Activated naive CD4-positive, alpha-beta T cell treated with anti-CD3 and anti-CD28 coated beads, Interleukin-2, amount 50 U/mL, for 16 hours (primary cell): Measurements from ENCODE around the gene MDM2.
"Not testable (repeated sequence)": the region's sequence is repeated elsewhere in the genome, so short reads cannot be mapped to it uniquely, and the experiment has no call there.

ENCODE experiments used
- DNase-seq: peaks from one replicate; pipeline ENCODE4 v3.0.0-alpha.2; 2020

Gene MDM2

DNA sequence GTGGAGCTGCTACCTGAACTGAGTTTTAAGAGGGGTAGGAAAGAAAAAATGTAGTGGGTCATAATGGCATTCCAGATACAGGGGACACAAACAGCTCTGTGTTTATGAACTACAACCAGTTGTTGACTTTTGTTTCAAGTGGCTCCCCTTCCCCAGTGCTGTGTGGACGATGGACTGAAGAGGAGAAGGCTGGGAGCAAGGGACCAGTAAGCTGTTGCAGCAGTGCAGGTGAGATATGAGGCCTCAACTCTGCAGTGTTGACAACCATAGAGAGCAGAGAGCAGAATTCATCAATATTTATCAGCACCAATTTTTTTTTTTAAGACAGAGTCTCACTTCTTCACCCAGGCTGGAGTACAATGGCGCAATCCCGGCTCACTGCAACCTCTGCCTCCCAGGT is 46.6 kb downstream of the MDM2 start:
- DNase-seq = no peak

DNA sequence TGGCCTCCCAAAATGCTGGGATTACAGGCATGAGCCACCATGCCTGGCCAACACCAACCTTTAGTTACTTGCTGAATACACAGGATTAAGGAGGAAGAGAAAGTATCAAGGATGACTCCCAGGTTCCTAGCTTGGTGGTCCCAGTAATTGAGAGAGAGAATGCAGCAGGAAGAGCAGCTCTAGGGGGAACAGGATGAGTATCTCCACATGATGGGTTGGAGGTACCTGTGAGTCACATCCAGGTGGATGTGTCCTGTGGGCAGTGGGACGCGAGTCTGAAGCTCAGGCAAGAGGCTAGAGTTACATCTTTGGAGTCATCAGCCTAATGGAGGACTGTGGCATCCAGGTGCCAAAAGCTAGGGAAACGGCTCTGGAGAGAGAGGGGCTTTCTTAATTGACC is 47.1 kb downstream of the MDM2 start:
- DNase-seq = no peak

DNA sequence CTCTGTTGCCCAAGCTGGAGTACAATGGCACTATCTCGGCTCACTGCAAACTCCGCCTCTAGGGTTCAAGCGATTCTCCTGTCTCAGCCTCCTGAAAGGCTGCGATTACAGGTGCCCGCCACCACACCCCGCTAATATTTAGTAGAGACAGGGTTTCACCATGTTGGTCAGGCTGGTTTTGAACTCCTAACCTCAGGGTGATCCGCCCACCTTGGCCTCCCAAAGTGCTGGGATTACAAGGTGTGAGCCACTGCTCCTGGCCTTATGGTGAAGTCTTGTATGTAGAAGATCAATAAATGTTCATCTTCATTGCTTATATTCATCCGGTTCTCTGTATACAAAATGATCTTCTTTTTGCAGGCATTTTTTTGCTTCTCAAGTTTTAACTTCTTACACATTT is 47.8 kb downstream of the MDM2 start:
- DNase-seq = no peak

DNA sequence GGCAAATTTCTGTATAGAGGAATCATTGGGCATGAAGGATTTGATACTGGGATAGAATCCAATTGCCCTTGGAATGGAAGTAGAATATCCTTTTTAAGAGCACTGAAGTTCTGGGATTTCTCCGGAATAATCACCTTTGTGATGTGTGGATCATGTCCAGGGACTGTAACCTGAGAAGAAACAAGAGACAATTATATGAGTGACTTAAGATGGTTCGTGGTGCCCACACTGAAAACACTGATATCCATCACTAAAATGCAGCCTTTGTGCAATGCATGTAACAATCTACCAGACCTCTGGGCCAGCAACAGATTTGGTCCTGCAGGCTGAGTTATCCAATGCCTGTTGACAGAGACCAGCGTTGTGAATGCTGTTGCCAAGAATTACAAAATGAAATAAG is 48.5 kb downstream of the MDM2 start:
- no peak for DNase-seq

DNA sequence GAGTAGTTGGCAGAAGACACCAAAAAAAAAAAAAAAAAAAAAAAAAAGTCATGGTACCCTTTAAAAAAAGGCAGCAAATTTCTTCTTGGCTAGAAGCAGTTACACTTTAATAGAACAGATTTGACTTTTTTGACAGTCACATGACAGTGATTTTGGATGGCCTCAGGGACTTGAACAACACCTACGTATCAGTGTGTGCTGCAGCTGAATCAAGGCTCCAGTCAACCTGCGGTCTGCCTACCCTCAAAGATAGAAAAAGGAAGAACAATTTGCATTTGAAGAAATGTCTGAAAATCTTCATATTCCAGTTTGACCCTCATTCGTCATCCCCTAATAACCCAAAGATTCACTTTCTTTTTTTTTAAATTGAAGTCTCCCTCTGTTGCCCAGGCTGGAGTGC is 53.9 kb downstream of the MDM2 start:
- DNase-seq = no peak

DNA sequence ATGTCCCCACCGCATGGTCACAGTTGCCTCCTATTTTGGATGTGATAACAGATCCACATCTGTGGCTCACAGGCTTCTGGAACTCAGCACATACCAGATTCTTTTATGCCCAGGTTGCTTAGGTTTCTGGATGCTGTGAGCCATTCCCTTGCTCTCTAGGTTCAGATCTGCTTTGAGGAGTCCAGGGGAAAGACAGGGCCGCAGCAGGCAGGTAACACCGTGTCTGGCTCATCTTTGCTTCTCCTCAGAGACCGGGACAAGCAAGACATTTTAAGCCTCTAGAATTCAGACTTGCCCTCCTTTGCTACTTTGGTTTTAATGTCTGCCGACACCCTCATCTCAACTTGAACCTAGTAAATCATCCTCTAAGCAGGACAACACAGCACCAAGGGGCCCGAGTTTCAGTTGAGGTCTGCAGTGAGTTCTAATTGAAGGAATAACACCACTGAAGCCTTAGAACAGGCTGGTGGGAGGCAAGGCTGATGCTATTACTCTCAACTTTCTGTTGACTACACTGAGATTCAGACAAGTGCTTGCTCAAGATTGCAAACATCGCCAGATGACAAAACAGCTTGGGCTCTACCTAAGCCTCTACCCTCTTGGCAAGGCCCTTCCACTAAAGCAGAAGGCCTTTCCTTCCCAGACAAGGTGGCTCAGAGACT is 55.3 kb downstream of the MDM2 start:
- no peak for DNase-seq

DNA sequence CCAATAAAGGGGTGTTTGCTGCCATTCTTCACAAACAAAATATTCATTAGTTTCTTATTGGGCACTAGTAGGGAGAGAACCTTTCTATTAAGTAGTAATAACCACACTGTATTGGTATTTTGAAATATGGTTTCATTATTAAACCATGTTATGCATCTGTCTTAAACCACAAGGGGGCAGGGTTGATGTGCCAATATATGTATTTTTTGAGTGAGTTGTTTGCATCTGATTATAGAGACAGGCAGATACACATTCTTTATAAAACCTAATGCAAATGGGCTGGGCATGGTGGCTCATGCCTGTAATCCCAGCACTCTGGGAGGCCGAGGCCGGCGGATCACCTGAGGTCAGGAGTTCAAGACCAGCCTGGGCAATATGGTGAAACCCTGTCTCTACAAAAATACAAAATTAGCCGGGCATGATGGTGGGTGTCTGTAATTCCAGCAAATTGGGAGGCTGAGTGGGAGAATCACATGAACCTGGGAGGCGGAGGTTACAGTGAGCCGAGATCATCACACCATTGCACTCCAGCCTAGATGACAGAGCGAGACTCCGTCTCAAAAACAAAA is 56.0 kb downstream of the MDM2 start:
- not testable (repeated sequence) for DNase-seq

DNA sequence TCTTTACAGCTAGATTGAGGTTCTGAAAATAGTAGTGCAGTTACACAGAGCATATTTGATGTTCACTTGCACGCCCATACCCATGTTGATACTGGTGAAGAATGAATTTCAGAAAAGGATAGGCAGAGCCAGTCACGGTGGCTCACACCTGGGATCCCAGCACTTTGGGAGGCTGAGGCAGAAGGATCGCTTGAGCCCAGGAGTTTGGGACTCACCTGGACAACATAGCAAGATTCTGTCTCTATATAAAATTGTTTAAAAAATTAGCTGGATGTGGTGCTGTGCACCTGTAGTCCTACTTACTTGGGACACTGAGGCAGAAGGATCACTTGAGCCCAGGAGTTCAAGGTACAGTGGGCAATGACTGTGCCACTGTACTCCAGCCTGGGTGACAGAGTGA is 56.6 kb downstream of the MDM2 start:
- no peak for DNase-seq

DNA sequence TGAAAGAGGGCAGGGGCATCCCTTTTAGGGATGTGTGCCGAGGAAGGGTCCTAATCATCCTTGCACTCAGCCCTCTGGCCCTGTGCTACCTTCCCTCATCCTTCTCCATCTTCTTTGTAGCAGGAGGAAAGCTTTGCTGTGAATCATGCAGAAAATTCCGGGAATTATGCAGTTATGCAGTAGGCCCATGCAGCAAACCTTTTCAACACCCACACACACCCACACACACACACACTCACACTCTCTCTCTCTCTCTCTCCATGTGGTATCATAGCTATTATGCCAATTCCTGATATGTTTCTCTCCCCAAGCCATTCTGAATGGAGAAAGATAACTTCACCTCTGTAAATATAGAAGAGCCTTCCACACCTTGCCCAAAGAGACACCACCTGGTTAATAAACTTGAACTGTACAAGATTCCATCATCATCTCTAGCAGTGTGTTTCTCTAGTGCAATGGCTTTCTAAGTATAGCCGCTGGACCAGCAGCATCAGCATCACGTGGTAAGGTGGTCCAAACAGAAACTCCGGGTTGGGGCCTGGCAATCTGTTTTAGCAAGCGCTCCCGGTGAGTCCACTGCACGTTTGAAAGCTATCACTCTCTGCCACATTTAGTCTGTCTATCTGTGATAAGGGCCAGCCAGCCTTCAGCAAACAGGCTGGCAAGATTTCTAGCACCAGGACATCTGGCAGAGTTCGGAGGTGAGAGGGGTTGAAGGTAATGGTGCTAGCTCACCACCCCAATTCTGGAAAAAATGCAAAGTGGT is 57.6 kb downstream of the MDM2 start:
- no peak for DNase-seq

DNA sequence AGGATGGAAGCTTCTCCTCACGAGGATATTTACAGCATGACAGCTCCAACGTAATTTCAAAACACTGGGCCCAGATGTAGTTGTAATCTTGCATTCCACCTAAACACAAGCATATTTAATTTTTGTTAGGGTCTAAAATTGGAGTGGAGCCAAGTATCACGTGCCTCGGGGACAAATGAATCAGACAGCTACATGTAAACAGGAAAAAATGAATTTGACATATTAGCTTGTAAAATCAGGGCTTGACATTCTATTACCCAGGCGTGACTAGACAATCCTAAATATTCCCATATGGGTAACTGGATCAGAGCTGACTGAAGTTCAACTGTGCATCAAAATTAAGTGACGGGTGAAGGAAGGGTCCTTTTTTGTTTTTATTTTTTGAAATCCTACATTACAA is 59.0 kb downstream of the MDM2 start:
- no peak for DNase-seq

DNA sequence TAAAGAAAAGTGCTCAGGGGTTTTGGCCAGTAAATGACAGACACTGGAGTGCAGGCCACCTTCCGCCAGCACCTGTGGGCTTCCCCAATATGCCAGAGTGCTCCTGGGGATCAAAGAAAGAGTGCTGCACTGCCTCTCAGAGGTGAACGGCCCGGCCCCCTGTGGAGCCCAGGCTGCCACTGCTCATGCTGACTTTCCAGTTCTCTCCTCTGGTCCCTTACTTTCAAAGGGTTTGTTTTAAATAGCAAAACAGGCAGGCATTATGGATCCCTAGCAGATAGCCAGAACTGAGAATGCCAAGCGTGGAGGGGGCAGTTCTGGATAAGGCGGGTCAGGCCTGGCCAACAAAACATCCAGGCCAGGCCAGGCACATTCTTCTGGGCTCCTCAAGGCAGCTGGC is 59.6 kb downstream of the MDM2 start:
- no peak for DNase-seq

DNA sequence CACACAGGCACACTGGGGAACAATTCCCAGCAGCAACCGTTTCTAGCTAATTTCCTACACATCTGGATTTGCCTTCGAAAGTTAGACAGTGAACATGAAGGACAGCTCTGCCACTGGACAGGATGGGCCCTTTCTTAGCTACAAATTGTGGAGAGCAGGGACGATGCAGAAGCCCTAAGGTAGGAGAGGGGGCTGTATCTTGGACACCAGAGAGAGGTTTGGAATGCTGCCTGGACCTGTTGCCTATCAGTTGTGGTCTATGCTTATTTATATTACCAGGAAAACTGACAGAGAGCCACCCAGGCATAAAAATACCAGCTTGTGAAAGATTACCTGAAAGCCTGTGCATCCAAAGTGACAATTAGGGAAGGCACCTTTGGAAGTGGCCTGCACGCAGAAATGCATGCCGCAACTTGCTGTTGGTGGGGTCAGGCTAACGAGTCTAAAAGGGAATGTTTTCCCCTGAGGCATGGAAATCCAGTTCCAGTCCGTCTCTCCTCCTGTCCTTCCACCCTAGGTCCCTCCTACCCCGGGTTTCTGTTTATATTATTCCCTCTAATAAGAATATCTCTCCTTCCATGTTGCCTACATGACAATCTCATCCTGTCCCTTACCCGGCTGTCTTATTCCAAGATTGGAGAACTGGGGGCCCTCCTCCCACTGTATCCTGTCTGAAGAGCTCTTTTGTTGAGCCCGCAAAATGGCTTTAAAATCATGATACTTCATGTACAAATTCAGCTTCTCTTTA is 60.2 kb downstream of the MDM2 start:
- no peak for DNase-seq

DNA sequence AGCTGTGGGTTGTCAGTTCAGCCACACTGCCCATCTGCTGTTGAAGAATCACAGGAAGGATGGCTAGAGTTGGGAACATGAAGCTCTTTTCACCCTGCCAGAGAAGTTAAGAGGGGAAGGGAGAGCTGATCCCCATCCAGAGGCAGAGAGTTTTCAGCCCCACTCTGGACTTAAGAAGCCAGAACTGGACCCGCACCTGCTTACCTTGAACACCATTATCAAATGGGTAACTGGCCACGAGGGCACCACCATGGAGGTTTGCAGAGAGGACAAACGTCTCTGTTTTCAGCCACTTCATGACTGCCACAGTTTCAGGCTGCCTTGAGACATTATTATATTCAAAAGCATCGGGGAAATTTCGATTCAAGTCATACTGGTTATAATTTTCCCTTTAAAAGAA is 62.0 kb downstream of the MDM2 start:
- no peak for DNase-seq

DNA sequence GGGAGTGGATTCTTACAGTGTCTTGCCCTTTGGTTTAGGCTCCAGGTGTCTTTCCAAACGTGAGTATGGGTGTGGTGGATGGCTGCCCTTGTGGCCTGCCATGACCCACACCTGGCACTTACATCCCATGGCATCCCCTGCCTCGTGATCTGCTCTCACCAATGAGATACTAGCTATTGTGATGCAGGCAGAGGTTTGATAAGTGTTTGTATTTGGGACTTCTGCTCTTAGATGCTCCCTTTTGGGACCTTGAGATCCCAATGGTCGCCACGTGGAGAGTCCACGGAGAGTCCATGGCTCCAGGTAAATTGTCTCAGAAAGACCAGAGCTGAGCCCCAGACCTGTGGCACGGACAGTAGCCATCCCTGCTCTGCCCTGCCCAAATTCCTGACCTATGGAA is 62.5 kb downstream of the MDM2 start:
- DNase-seq = no peak

DNA sequence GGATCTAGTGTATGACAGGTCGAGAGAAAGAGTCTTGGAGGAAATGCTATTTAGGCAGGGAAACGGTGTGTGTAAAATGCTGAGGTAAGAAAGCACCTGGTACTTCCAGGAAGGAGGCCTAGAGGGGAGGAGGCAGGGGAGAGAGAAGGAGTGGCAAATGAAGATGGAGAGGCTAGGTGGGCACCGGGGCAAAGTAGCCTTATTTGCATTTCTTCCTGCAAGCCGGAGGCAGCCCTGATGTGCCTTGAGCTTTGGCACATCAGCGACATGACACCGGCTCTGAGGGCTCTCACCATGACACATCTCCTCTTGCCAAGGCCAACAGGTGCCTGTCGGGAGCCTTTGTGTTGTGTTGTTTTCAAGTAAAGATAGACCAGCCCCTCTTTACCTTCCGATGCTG is 63.4 kb downstream of the MDM2 start:
- no peak for DNase-seq

DNA sequence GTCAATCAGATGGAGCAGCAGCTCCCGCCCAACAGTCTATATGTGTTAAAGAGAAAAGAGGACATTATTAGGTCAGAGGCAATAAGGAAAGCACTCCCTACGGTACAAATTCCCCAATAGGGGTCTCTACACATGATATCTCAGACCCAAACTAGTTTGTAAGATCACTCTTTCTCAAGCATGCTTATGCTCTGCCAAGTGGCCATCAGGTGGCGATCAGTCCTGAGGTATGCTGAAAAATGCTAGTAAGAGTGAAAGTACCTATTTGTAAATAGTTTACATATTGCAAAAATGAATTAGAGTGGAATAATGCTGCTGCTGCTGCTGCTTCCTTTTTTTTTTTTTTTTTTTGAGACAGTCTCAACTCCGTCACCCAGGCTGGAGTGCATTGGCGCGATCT is 63.9 kb downstream of the MDM2 start:
- DNase-seq = no peak

DNA sequence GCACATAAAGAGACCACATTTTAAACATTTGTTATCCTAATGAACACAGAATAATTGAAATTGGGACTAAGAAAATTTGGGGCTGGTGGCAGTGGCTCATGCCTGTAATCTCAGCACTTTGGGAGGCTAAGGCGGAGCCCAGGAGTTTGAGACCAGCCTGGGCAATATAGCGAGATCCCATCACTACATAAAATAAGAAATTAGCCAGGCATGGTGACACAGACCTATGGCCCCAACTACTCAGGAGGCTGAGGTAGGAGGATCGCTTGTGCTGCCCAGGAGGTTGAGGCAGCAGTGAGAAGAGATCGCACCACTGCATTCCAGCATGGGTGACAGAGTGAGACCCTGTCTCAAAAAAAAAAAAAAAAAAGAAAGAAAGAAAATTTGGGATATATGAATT is 65.3 kb downstream of the MDM2 start:
- DNase-seq = no peak

DNA sequence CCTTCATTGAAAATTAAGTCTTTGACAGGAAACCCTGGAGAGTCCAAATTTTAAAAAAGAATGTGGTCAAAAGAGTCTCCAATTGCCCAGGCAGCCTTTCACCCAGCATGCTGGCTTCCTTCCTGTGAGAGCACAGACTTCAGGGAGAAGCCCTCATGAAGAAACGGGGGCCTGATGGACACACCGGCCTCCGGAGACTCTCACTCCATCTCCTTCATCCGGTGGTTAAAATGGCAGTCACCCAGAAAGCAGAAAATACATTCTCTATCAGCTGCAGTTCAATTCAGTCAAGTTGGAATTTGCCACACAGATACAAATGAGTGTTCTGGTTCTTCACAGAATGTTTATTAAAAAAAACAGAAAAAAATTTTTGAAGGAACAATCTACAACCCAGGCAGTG is 68.5 kb downstream of the MDM2 start:
- DNase-seq = no peak

DNA sequence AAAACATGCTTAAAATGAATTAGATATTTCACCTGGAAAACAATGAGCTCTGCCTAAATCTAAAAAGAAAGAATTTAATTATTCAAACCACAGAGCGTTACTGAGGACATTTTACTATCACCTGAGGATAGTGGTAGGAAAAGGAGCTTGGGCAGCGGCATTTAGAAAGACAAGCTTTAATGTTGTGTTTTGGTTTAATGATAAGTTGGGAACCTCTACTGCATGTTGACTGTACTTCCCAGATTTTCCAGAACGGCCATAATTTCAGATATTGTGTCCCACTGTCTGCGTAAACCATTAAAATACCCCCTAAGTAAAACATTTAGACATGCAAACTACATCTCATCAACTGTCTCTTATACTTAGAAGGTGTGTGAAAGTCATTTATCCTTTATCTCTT is 69.6 kb downstream of the MDM2 start:
- no peak for DNase-seq

DNA sequence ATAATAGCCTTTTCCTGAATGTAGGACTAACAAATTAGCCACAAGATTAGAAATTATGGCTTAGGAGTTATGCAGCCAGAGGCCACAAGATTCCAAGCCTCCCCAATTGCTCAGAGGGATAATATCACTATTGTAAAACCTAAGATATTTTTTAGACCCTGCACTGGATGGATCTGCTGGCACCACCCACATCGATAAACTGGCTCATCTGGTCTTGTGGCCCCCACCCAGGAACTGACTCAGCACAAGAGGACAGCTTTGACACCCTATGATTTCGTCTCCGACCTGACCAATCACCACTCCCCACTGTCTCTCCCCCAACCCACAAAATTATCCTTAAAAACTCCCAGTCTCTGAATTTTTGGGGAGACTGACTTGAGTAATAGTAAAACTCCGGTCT is 70.3 kb downstream of the MDM2 start:
- DNase-seq = no peak

DNA sequence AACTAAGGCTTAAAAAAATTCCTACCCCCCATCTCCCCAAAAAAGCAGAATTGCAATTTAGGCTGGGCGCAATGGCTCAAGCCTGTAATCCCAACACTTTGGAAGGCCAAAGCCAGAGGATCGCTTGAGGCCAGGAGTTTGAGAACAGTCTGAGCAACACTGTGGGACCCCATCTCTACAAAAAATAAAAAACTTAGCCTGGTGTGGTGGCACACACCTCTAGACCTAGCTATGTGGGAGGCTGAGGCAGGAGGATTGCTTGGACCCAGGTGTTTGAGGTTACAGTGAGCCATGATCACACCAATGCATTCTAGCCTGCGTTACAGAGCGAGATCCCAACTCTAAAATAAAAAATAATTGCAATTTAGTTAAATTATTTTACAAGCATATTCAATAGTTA is 70.9 kb downstream of the MDM2 start:
- DNase-seq = no peak

DNA sequence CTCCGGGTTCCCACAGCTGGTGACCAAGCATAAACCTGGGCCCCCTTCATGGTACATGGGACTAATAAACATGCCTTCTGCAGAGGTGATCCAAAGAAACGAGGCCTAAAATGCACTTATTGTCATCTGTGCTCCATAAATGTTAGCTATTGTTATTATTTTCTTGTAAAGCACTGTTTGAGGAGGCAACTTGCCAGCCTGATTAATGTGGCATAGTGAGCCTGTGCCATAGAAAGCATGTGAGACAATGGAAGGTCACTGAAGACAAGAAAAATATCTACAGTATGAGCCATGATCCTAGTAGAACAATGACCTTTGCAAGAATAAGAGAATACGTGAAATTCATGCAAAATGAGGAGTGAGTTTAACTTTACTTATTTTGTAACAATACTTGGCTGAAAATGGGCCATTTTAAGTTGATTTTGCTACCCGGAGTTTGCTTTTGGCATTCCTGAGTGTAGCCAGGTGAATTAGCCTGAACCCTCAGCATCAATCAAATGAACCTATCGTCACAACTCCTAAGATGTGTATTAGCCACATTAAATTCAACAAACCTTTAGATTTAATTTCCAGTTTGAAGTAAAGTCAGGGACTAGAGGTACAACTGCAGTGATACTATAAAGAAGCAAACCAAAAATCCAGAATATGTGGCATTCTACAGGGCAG is 72.8 kb downstream of the MDM2 start:
- no peak for DNase-seq

DNA sequence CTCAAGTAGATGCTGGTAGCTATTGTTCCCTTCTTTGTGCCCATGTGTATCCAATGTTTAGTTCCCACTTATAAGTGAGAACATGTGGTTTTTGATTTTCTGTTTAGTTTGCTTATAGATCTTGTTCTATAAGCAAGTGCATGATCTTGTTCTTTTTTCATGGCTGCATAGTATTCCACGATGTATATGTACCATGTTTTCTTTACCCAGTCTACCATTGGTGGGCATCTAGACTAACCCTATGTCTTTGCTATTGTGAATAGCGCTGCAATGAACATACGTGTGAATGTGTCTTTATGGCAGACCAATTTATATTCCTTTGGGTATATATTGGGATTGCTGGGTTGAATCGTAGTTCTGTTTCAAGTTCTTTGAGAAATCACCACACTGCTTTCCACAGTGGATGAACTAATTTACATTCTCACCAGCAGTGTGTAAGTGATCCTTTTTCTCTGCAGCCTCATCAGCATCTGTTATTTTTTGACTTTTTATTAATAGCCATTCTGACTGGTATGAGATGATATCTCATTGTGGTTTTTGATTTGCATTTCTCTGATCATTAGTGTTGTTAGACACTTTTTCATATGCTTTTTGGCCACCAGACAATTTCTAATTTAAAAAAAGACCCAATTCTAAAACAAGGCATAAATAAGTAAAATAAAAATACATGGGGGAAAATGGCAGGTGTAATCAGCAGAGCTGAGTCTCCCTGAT is 74.4 kb downstream of the MDM2 start:
- DNase-seq = no peak
